Bronchial epithelial cell (primary cell): Measurements from ENCODE around the gene ITPKB. TPM values are rescaled to one million over a fixed set of nuclear protein-coding genes. Genes with fewer than 3 reads are reported as not detected.
A peak's percentile ranks its signal among the peaks of the same experiment; 100 is the strongest.

Source experiments
- DNase-seq: peaks from one replicate; pipeline ENCODE4 v3.0.0-alpha.2; 2010; ENCODE audit warnings: low read depth
- FAIRE-seq: peaks from 2 replicates; lab custom pipeline; 2011; peaks lifted over from hg19 to GRCh38; lab: Jason Lieb, UNC
- H3K27me3 ChIP-seq: 2 replicates; pipeline ENCODE4 v1.5.1; 2011; ENCODE audit warnings: low read length; ENCODE audit not compliant: control insufficient read depth, insufficient read depth
- H3K36me3 ChIP-seq: 2 replicates; pipeline ENCODE4 v1.5.1; 2011; ENCODE audit warnings: low read length; ENCODE audit not compliant: control insufficient read depth, insufficient read depth
- H3K4me3 ChIP-seq: 2 replicates; pipeline ENCODE4 v1.5.1; 2011; ENCODE audit warnings: mild to moderate bottlenecking, low read depth, low read length, control low read depth
- total RNA-seq: library from RNA; depleted of rRNA; stranded (reverse); fragments of >200 nt; gene quantifications from 2 replicates; pipeline ENCODE4 v1.2.1, GENCODE V29; 2014
- TF ChIP-seq, protein P1 (sequence below): IDR thresholded peaks from 2 replicates; pipeline ENCODE4 v1.5.1; 2011; ENCODE audit warnings: mild to moderate bottlenecking, moderate library complexity, low read length, control low read depth, inconsistent platforms; ENCODE audit not compliant: insufficient read depth, severe bottlenecking

ITPKB gene
- total RNA-seq, 1 donor from 2014 or later: 1.3 TPM

DNA sequence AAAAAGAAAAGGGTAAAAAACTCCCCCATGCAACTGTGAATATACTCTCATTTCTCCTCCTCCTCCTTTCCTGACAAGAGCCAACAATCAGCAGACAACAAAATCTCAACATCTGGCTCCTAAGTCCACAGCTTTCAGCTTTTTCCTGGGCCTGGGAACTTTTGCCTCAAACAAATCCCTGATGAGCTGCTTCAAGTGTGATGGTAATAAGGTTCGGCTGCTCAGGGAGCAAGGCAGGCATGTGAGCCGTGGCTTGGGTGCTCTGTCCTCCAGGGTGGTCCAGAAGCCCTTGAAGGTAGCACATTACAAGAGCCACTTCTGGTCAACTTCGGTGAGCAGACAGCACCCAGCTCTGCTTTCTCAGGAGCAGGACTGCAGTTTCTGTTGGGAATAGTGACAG, 46.3 kb downstream of the ITPKB start:
- FAIRE-seq (no peak), DNase-seq (no peak)
- no peak overlapping the region for H3K4me3 ChIP-seq
- no peaks in the 10 kb centered on the region for H3K27me3 ChIP-seq
- no peaks in the 10 kb centered on the region for H3K36me3 ChIP-seq
- TF ChIP-seq, protein P1, sequence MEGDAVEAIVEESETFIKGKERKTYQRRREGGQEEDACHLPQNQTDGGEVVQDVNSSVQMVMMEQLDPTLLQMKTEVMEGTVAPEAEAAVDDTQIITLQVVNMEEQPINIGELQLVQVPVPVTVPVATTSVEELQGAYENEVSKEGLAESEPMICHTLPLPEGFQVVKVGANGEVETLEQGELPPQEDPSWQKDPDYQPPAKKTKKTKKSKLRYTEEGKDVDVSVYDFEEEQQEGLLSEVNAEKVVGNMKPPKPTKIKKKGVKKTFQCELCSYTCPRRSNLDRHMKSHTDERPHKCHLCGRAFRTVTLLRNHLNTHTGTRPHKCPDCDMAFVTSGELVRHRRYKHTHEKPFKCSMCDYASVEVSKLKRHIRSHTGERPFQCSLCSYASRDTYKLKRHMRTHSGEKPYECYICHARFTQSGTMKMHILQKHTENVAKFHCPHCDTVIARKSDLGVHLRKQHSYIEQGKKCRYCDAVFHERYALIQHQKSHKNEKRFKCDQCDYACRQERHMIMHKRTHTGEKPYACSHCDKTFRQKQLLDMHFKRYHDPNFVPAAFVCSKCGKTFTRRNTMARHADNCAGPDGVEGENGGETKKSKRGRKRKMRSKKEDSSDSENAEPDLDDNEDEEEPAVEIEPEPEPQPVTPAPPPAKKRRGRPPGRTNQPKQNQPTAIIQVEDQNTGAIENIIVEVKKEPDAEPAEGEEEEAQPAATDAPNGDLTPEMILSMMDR: no peak

DNA sequence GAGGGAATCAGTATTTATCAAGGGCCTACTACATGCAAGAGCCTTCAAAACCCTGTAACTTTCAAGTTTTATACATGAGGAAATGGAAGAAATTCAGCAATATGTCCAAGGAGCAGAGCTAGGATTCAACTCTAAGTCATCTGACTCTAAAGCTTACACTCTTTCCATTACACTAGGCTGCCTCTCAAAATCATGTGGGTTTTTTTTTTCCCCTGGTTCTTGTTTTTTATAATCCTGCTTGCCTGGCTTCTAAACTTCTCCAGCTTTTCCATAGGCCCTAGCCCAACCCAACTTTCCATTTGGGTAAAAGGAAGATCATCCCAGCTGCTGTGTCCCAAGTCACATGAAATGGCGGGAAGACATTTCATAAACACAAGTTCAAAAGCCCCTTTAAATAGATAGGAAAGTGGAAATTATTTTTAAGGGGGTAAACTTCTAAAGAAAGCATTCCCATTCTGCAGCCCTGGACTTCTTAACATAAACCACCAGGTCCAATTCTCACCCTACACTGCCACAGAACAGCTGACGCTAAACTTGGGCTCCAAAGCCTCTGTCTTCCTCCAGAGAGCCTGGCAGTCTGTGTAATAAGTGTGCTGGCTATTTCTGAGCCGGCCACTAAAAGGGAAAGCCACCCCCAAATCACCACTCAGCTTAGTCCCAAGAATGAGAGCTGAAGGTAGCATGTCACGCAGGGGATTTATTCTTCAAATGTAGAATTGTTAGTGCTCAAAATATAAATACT, 46.9 kb downstream of the ITPKB start:
- Histone ChIP-seq H3K27me3 (no peaks in the 10 kb centered on the region), H3K4me3 (no peak overlapping the region), H3K36me3 (no peaks in the 10 kb centered on the region)
- TF ChIP-seq, protein P1: no peak
- DNase-seq: no peak
- FAIRE-seq: no peak

DNA sequence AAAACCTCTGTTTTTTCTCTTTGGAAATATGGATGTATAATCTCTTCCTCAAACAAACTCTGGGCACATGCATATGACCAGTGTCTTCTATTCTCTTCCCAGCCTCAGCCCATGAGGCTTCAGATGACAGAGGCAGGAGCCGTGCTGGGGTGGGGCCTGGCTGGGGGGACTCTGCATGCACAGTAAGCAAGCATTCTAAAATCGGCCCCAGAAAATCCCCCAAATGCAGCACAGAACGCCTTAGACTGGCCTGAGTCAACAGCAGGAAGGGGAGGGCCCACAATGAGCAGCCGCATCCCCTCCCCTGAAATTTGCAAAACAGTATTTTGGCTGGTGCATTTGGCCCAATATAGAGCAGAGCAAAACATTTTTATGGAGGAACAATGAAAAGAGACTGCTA, 47.8 kb downstream of the ITPKB start:
- no peak for DNase-seq
- no peak overlapping the region for H3K4me3 ChIP-seq
- no peaks in the 10 kb centered on the region for H3K27me3 ChIP-seq
- no peak for FAIRE-seq
- TF ChIP-seq, protein P1: no peak
- no peaks in the 10 kb centered on the region for H3K36me3 ChIP-seq

DNA sequence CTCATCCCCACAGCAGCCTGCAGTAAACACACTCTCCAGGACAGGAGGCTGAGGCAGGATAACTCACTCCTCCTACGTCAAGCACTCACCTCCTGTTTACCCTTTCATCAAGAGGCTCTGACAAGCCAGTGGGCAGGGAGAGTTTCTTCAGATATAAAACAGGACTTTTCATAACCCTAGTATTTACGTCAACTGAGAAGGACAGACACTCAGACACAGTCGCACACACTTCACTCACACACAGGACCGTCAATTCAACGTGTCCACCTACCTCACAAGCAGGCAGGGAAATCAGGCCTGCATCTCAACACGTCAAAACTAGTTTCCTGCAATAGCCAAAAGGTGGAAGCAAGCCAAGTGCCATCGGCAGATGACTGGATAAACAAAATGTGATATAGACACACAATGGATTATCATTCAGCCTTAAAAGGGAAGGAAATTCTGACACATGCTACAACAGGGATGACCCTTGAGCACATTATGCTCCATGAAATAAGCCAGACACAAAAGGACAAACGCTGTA, 48.6 kb downstream of the ITPKB start:
- TF ChIP-seq, protein P1: no peak
- Histone ChIP-seq H3K36me3 (no peaks in the 10 kb centered on the region), H3K27me3 (no peaks in the 10 kb centered on the region), H3K4me3 (no peak overlapping the region)
- FAIRE-seq: peak; percentile 80
- DNase-seq: peak; percentile 82

DNA sequence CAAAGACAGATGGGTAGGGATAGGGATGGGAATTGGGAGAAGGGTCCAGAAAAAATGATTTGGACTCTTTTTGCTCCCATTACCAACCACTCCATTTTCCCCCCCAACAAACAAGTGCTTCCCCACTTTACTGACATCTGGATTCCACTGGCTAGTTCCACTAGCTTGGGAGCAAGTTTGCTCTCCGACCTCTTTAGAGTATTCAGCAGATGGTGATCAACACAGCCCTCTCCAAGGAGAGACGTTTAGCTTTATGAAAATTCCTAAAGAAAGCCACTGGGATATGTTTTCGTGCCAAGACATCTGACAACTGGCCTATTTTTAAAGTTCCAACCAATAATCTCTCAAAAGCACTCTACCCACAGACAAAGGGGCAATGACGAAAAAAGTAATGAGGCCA, 50.3 kb downstream of the ITPKB start:
- no peaks in the 10 kb centered on the region for H3K27me3 ChIP-seq
- DNase-seq (no peak), FAIRE-seq (no peak)
- TF ChIP-seq, protein P1: no peak
- H3K36me3 ChIP-seq: no peaks in the 10 kb centered on the region
- H3K4me3 ChIP-seq: no peak overlapping the region
